ENCODE results near the gene SYCE1L.
"Not testable (repeated sequence)": the region's sequence is repeated elsewhere in the genome, so short reads cannot be mapped to it uniquely, and the experiment has no call there.

SYCE1L gene, protein sequence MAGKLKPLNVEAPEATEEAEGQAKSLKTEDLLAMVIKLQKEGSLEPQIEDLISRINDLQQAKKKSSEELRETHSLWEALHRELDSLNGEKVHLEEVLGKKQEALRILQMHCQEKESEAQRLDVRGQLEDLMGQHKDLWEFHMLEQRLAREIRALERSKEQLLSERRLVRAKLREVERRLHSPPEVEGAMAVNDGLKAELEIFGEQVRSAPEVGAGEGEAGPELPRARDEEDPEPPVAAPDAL

GRCh38 chr16:77199211-77199610 lies at the start of gene SYCE1L:
TSS of gene SYCE1L (plus strand) at chr16:77199408. CDS start at chr16:77199452, 44 bp downstream.
- DNase-seq: no peak

DNA sequence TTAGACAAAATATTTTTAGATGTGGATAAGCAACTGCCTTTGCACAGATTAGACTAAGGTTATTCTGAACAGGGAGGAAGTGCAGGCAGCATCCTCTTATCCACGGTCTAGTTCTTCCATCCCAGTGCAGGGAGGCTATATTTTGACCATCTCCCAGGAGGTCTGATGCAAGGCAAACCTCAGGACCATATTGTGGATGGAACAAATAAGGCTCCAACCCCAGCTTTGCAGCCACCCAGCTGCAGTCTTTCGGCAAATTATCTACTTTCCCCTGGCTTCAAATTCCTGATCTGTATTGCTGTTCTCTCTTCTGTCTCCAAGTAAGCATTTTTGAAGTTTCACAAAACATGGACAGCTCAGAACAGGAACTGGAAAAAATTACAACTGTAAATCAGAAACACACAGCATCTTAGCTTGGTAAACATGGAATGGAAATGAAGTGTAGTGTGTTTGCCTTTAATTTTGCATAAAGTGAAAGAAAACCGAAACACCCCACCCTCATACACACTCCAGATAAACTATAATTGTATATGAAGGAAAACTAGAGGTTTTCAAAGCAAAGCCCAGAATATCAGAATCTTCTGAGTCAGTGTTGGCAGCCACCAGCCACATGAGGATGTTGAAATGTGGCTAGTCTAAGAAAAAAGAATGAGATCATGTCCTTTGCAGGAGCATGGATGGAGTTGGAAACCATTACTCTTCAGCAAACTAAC lies 41.7 kb upstream of the SYCE1L start:
- DNase-seq: no peak

GRCh38 chr16:77158293-77158692 lies 40.9 kb upstream of the SYCE1L start:
- DNase-seq: no peak

DNA sequence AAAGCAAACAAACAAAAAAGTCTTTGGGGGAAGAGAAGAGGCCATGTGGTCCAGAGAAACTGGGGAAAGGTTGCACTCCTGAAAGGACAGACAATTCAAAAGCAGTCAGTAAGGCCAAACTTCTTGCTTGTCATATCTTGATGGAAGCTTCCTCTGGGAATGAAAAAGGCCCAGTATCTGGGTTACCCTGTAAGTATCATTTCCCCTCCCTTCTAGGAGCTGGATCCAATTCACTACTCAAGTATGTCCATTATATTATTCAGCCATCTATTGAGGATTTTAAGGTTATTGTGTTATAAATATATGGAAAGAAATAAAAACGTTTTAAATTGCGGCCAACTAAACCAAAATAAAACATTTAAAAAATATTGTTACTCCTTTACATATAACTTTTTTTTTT lies 34.2 kb upstream of the SYCE1L start:
- no peak for DNase-seq

DNA sequence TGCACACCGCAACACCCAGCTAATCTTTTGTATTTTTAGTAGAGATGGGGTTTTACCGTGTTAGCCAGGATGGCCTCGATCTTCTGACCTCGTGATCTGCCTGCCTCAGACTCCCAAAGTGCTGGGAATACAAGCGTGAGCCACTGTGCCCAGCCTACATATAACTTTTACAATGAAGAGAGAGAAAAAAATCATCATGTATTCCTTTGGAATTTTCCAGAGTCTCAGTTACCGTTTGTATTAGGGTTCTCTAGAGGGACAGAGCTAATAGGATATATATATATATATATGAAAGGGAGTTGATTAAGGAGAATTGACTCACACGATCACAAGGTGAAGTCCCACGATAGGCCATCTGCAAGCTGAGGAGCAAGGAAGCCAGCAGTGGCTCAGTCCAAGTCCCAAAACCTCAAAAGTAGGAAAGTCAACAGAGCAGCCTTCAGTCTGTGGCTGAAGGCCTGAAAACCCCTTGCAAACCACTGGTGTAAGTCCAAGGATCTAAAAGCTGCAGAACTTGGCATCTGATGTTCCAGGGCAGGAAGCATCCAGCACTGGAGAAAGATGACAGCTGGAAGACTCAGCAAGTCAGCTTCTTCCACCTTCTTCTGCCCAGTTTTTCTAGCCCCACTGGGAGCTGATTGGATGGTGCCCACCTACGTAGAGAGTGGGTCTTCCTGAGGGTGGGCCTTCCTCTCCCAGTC lies 33.5 kb upstream of the SYCE1L start:
- DNase-seq: not testable (repeated sequence)

DNA sequence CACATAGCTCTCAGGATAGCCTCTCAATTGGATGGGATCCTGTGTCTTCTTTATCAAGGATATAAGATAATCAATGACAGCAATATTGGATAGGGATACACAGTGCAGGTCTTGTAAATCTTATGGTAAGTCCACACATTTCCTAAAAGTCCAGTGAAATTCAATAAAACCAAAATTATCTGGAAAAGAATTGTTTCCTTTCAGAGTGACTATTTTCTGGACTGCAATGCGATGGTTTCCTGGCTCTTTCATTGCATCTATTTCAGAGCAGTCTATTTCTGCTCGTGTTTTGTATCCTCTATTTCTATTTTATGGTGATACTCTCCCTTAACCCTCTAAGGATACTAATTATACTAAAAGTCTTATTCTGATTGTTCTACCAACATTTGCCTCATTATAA lies 32.5 kb upstream of the SYCE1L start:
- DNase-seq: no peak

DNA sequence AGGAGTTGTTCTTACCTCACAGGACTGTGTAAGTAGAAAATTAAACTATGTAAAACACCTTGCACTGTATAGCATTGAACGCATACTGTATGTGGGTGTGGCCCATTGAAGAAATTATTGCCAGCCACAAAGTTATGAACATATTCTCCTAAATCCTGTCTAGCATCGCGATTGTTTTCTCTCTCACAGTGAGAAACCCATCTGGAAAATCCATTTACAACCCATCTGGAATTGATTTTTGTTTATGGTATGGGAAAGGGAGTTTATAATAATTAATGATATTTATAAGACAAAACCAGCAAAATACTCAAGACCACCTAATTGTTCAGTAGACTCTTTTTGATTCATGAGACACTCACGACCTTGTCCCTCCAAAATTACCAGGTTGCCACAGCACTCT lies 30.3 kb upstream of the SYCE1L start:
- DNase-seq: no peak

DNA sequence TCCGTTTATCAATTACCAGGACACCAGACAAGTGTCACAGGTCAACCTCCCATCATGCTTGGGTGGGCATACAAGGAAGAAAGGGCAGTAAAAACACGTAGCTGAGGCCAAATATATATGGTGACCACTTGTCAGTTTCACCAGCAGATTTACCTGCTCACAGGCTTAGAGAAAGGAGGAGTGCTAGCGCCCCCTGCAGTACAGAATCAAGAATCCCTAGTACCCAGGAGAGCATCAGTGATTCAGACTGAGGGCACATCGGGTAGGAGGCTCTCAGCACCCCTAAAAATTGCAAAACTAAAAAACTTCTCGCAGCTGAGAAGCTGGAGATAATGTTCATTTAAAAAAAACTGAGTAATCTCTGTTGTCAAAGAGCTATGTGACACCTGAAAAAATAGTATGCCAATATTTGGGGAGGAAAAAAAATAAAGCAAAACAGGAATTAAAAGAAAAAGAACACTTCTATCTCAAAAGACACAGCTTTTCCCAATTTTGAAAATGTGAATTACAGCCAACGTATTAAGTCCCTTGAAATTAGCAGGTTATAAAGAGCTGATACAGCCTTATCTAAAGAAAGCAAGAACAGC lies 29.5 kb upstream of the SYCE1L start:
- peak; percentile 62 for DNase-seq

DNA sequence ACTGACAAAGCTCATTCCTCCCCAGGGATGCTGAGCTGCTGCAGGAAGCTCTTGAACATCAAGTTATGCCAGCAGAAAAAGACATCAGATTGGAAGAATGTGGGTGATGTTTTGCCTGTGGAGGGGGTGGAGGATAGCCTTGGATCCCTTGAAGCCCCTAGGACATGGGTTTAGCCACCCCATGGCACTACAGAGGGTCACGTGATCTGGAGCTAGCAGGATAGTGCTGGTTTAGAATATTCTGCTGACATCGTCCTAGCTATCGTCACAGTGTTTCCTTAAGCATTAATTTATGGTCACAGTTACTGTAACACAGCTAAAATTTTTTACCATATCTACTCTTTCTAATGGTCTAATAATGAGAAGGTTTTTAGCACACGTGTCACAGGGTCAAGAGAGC lies 28.4 kb upstream of the SYCE1L start:
- DNase-seq: no peak

DNA sequence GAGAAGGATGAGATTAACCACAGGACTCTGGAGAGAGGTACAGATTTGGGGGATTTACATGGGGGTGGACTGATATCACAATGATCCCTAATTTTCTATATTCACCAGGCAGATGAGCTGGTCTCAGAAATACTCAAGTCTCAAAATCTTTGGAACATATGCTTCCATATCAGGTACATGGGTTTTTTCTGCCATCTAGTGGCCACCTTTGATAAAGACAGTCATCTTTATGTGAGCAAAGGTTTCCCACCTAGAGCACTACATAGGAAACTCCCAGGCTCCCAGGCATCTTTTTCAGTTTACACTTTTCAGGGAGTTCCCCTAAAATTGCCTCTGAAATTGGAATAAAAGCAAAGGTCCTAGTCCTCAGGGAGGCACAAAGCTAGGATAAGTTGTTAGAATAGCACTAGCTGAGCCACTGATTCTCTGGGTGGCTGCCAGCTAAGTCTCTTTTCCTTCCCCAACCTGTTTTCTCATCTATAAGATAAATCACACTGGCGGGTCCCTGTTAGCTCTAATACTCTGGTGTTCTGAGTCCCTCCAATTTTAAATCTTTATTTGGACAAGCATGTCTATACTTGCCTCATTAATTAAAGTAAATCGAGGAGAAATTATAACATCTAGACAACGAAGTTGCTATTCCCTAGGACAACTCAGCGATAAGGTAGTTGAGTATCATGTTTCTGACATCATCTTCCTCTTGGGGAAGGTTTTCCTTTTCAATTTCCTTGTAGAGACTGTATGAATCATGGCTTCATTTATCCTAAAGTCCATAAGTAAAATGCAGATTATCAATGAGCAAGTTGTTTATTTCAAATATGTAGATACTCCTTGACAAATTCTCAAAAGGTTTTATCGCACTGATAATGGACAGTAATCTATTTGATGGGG lies 27.2 kb upstream of the SYCE1L start:
- DNase-seq: peak; percentile 86

DNA sequence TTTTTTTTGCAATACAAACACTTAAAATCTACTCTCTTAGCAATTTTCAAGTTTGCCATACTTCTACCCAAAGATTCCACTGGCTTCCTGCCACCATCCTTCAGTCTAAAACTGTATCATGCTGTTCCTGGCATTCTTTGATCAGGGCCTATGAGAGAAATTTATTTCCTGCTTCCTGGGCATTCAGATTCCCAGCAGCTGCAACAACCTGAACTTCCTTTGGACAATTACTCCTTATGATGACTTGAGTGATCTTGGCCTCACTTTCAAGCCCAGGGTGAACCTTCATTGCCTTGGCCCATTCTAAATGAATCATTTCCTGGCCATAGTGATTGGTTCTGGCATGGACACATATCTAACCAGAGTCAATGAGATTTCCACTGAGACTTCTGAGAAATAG lies 26.3 kb upstream of the SYCE1L start:
- DNase-seq: no peak

- DNase-seq: no peak
Measured at GRCh38 chr16:77183137-77183536, 16.1 kb upstream of the SYCE1L start.

- not testable (repeated sequence) for DNase-seq
Measured at GRCh38 chr16:77186298-77186697, 12.9 kb upstream of the SYCE1L start.

- peak; percentile 63 for DNase-seq
Measured at GRCh38 chr16:77190190-77190477, 9.1 kb upstream of the SYCE1L start.

DNA sequence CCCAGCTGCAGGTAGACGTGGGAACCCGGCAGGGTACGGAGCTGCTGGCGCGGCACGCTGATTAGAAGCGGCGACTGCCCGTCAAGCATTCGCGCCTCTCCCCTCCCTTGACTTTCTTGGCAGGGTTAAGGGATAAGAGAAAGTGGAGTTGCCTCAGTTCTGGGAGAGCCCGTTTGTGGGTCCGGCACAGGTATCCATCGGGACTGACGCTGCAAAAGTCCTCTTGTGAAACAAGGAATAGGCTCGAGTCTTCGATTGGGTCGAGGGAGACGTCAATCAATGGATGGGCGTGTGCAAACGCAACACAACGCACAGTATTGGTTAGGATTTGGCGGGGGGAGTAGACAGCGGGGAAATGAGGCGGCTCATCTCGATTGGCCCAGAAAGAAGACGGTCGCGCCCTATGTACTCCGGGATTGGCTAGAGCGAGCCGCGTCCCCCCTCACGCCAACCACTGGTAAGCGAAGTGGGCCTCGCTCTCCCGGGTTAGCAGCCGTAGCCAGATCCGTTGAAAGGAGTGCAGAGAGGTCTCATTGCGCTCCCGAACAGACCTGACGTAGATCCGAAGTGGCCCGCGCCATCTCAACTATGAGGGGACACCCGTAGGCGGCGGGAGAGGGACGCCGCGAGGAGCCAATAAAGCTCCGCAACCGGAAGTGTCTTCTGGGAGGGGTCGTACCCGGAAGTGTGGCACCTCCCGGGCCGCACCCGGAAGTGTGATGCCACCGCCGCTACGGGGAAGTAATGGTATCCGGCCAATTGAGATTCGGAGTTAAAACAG lies 8.5 kb upstream of the SYCE1L start, which contains the start of gene MON1B:
Gene MON1B, plus strand, starts transcription at position 713 of the 781 bp plus-strand sequence. CDS start 296 bp downstream, outside the sequence.
- peak; percentile 100 for DNase-seq

DNA sequence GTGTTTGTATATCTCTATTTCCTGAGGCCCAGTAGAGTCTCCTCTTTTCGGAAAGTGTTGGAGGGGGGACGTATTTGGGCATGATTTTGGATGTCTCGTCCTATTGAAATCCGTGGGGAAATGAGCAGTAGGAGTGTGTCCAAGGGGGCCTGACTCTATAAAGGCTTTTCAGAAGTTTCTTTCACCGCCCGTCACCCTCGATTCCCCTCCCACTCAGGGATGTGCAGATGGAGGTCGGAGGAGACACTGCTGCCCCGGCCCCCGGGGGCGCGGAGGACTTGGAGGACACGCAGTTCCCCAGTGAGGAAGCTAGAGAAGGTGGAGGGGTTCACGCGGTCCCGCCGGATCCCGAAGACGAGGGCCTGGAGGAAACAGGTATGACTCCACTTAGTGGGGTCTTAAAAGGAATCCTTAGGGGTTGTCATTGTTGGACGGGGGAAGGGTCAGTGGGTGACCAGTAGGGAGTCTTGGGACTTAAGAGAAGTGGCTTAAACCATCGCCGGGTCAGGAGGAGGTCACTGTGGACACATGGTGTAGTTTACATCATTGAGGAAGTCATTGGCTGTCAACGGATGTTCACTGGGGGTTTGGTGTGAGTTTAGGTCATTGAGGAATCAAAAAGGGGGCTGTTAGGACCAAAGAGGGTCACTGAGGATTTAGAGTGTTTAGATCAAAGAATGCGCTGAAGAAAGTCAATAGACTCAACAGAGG lies 7.8 kb upstream of the SYCE1L start:
- no peak for DNase-seq

- DNase-seq: no peak
Measured at GRCh38 chr16:77193377-77193776, 5.8 kb upstream of the SYCE1L start.

- DNase-seq: no peak
Measured at GRCh38 chr16:77194295-77195231, 4.6 kb upstream of the SYCE1L start.

DNA sequence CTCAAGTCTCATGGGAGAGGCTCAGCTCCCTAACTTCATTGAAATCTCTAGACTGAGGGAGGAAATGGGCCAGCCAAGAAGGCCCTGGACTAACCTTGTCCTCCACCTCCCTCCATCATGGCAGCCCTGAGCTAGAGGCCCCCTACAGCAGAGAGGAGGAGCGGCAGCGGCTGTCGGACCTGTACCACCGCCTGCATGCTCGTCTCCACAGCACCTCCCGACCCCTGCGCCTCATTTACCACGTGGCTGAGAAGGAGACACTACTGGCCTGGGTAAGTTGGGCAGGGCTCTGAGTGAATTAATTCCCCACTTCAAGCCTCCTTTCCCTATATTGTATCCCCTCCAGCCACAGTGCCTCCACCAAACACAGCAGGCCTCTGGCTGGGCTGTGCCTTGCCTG lies 3.8 kb upstream of the SYCE1L start:
- DNase-seq: no peak

GRCh38 chr16:77197747-77198146 lies 1.5 kb upstream of the SYCE1L start:
- DNase-seq: no peak
